ENCODE measurements around the gene USP47. TPM values are rescaled to one million over a fixed set of nuclear protein-coding genes. Genes with fewer than 3 reads are reported as not detected.

The USP47 gene
- total RNA-seq, 1 donor from 2014 or later, result 46.1 TPM

DNA sequence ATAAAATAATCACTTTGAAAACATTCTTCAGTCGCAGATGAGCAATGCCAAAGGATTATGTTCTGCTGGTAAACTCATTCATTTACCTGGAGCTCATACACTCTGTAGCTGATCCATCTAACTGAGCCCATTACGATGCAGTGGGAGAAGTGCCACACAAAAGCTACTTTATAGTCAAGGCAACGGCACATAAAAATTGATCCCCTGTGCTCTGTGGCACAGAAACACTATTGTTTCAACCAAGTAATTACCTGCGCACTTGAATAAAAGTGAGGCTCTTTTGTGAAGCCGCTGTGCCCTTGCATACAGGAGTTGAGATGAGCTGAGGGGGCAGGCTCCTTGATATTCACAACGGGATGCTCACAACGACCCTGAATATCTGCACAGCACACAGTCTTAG lies 159.4 kb downstream of the USP47 start:
- Mint-ChIP-seq H3K27ac (ENCODE audit: unreplicated experiment) (no peak overlapping the region), H3K9me3 (ENCODE audit: unreplicated experiment) (no peaks in the 10 kb centered on the region), H3K4me1 (ENCODE audit: unreplicated experiment) (peaks cover 64% of the 10 kb centered on the region), H3K27me3 (ENCODE audit: unreplicated experiment) (no peaks in the 10 kb centered on the region), H3K36me3 (ENCODE audit: unreplicated experiment) (peaks cover 43% of the 10 kb centered on the region), H3K4me3 (ENCODE audit: unreplicated experiment) (no peak overlapping the region)
- TF ChIP-seq, protein P1, sequence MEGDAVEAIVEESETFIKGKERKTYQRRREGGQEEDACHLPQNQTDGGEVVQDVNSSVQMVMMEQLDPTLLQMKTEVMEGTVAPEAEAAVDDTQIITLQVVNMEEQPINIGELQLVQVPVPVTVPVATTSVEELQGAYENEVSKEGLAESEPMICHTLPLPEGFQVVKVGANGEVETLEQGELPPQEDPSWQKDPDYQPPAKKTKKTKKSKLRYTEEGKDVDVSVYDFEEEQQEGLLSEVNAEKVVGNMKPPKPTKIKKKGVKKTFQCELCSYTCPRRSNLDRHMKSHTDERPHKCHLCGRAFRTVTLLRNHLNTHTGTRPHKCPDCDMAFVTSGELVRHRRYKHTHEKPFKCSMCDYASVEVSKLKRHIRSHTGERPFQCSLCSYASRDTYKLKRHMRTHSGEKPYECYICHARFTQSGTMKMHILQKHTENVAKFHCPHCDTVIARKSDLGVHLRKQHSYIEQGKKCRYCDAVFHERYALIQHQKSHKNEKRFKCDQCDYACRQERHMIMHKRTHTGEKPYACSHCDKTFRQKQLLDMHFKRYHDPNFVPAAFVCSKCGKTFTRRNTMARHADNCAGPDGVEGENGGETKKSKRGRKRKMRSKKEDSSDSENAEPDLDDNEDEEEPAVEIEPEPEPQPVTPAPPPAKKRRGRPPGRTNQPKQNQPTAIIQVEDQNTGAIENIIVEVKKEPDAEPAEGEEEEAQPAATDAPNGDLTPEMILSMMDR (IDR thresholded peaks at IDR 0.05), result no peak
- no peak for DNase-seq (ENCODE audit: extremely low spot score, unreplicated experiment)

DNA sequence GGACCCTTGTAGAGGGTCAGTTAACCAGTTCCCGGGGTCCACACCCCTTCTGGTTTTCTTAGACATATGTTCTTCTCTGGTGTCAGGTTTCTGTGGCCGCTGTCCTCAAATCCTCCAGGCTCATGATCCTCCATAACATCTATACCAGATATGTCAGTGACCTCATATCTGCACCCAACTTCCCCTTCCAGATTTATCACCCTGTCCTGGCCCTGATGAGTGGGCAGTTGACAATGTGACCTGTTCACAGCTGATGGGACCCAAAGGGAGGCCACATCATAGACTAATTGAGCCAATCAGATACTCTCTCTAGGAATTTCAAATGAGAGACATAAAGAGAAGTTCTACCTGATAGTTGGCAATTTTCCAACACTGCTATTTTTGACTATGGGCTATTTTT lies 161.6 kb downstream of the USP47 start:
- DNase-seq (ENCODE audit: extremely low spot score, unreplicated experiment), result no peak
- Mint-ChIP-seq H3K27ac (ENCODE audit: unreplicated experiment) (peak overlapping the region; percentile 63), H3K4me1 (ENCODE audit: unreplicated experiment) (peaks cover 64% of the 10 kb centered on the region), H3K9me3 (ENCODE audit: unreplicated experiment) (no peaks in the 10 kb centered on the region), H3K36me3 (ENCODE audit: unreplicated experiment) (peaks cover 26% of the 10 kb centered on the region), H3K4me3 (ENCODE audit: unreplicated experiment) (peak overlapping the region; percentile 6), H3K27me3 (ENCODE audit: unreplicated experiment) (no peaks in the 10 kb centered on the region)
- TF ChIP-seq, protein P1 (IDR thresholded peaks at IDR 0.05), result no peak

DNA sequence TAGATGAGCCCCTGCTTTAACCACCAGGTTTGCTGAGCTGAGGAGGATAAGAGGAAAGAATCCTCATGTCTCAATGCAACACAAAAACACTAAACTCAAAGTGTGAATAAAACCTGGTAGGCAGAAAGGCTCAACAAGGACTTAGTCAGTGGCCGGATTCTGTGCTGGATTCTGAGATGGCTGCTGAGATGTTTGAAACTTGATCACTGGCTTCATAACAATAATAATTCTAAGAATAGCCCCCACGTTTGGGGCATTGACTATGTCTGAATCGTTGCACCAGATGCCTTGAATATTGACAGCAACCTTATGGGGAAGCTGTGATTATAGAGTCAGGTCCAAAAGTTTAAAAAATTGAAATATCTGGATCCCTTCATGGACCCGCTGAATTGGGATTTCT lies 162.0 kb downstream of the USP47 start:
- Mint-ChIP-seq H3K27me3 (ENCODE audit: unreplicated experiment) (no peaks in the 10 kb centered on the region), H3K27ac (ENCODE audit: unreplicated experiment) (peak overlapping the region; percentile 56), H3K9me3 (ENCODE audit: unreplicated experiment) (no peaks in the 10 kb centered on the region), H3K4me3 (ENCODE audit: unreplicated experiment) (no peak overlapping the region), H3K36me3 (ENCODE audit: unreplicated experiment) (peaks cover 22% of the 10 kb centered on the region), H3K4me1 (ENCODE audit: unreplicated experiment) (peaks cover 59% of the 10 kb centered on the region)
- no peak for DNase-seq (ENCODE audit: extremely low spot score, unreplicated experiment)
- TF ChIP-seq, protein P1 (IDR thresholded peaks at IDR 0.05), result no peak

DNA sequence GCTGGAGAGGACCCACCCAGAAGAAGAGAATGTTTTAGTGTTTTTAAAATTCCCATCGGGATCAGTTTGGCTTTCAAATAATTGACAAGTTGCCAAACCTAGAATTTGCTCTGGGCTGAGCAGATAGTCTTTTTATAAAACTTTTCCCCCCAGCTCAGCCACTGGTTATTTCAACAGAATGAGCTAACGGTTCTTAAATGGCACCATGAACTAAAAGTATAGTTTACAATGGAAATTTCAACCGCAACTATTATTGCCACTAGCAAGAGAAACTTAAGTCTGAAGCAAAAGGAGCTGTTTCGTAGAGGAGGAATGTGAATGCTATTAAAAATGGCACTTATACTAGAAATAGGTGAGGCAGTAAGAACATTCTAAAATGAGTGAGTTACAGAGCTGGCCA lies 163.3 kb downstream of the USP47 start:
- Mint-ChIP-seq H3K27me3 (ENCODE audit: unreplicated experiment) (no peaks in the 10 kb centered on the region), H3K36me3 (ENCODE audit: unreplicated experiment) (peaks cover 22% of the 10 kb centered on the region), H3K4me3 (ENCODE audit: unreplicated experiment) (peak overlapping the region; percentile 58), H3K4me1 (ENCODE audit: unreplicated experiment) (peaks cover 55% of the 10 kb centered on the region), H3K9me3 (ENCODE audit: unreplicated experiment) (no peaks in the 10 kb centered on the region), H3K27ac (ENCODE audit: unreplicated experiment) (peak overlapping the region; percentile 76)
- DNase-seq (ENCODE audit: extremely low spot score, unreplicated experiment), result no peak
- TF ChIP-seq, protein P1 (IDR thresholded peaks at IDR 0.05), result no peak

DNA sequence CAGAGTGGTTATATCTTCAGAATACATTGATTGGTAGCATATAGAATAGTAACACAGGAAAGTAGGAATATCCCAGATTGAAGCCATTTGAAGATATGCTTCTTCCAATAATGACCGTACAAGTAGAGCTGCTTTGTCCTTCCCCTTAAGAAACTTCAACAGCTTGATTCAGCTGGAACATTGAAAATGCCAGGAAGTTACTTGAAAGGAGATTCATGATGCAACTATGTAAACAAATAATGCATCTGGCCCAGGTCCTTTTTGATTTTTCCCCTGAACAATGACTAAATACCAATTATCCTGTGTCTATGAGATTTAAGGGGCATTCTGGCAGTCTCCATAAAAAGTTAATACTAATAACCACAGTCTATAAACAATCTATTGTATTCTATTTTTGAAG lies 163.7 kb downstream of the USP47 start:
- DNase-seq (ENCODE audit: extremely low spot score, unreplicated experiment), result no peak
- peak overlapping the region; percentile 76 for H3K27ac Mint-ChIP-seq (ENCODE audit: unreplicated experiment)

More for the DNA sequence above, 163.7 kb downstream of the USP47 start:
- Mint-ChIP-seq H3K4me1 (ENCODE audit: unreplicated experiment) (peaks cover 55% of the 10 kb centered on the region), H3K27me3 (ENCODE audit: unreplicated experiment) (no peaks in the 10 kb centered on the region), H3K9me3 (ENCODE audit: unreplicated experiment) (no peaks in the 10 kb centered on the region), H3K4me3 (ENCODE audit: unreplicated experiment) (peak overlapping the region; percentile 58), H3K36me3 (ENCODE audit: unreplicated experiment) (peaks cover 22% of the 10 kb centered on the region)
- TF ChIP-seq, protein P1 (IDR thresholded peaks at IDR 0.05), result no peak
